Measurements from ENCODE around the gene CCDC7. TPM values are rescaled to one million over a fixed set of nuclear protein-coding genes. Genes with fewer than 3 reads are reported as not detected.
"Not testable (repeated sequence)": the region's sequence is repeated elsewhere in the genome, so short reads cannot be mapped to it uniquely, and the experiment has no call there.

CCDC7 gene
- total and polyA plus RNA-seq, 7 experiments from 2014 or later = 7.7 to 98.7 (median 62.9) TPM

- H3K27me3 ChIP-seq (ENCODE audit: control insufficient read depth in 2 of 2, insufficient read depth in 2 of 2, low read length in 2 of 2) = no peaks in the 10 kb centered on the region
- Mint-ChIP-seq H3K27me3 (no peaks in the 10 kb centered on the region), H3K9me3 (peaks cover 0 to 4% (median 0%) of the 10 kb centered on the region in 11 donors), H3K4me1 (peaks cover 20 to 80% (median 71%) of the 10 kb centered on the region in 7 donors), H3K4me3 (peak overlapping the region in 3 of 10 donors; percentile 12 to 73 (median 35)), H3K27ac (no peak overlapping the region), H3K36me3 (peaks cover 9 to 34% (median 31%) of the 10 kb centered on the region in 5 donors)
- no peaks in the 10 kb centered on the region for H3K9me3 ChIP-seq (ENCODE audit: control insufficient read depth in 2 of 3, low read length in 3 of 3)
- no peak overlapping the region for H3K4me3 ChIP-seq (ENCODE audit: low read length)
- no peak for ATAC-seq
- H3K36me3 ChIP-seq (ENCODE audit: control insufficient read depth in 2 of 3, insufficient read depth in 3 of 3, low read length in 3 of 3) = no peaks in the 10 kb centered on the region
- no peak for DNase-seq
- no peak overlapping the region for H3K27ac ChIP-seq (ENCODE audit: low read depth, low read length)
- H3K4me1 ChIP-seq (ENCODE audit: control insufficient read depth in 2 of 2, insufficient read depth in 2 of 2, low read length in 2 of 2) = peaks cover 31 to 35% of the 10 kb centered on the region in 2 donors
- intact Hi-C loops (cut with micrococcal nuclease) = no loop called here
- ChIA-PET POLR2A (interaction anchor here (2.2 to 5.0 kb wide), 2 partner anchors 16 to 82 kb away, joined by 8 to 26 read pairs; partner anchors contain the start of gene CCDC7), CTCF (interaction anchor here (1.2 kb wide), 1 partner anchor 694 kb away, joined by 3 read pairs; no protein-coding TSS in a partner anchor)
Observed at GRCh38 chr10:32461203-32461602, 15.3 kb downstream of the CCDC7 start.

GRCh38 chr10:32471232-32471631 lies 25.3 kb downstream of the CCDC7 start:
- no peak overlapping the region for H3K27ac ChIP-seq (ENCODE audit: low read depth, low read length)
- no peak overlapping the region for H3K4me3 ChIP-seq (ENCODE audit: low read length)
- DNase-seq (no peak), ATAC-seq (no peak)
- Mint-ChIP-seq H3K4me1 (peaks cover 0 to 32% (median 13%) of the 10 kb centered on the region in 7 donors), H3K4me3 (no peak overlapping the region), H3K9me3 (peaks cover 0 to 5% (median 0%) of the 10 kb centered on the region in 11 donors), H3K36me3 (peaks cover 7 to 69% (median 64%) of the 10 kb centered on the region in 5 donors), H3K27ac (no peak overlapping the region), H3K27me3 (no peaks in the 10 kb centered on the region)
- CTCF ChIA-PET = interaction anchor here (0.7 kb wide), 1 partner anchor 10 kb away, joined by 3 read pairs; no protein-coding TSS in a partner anchor
- H3K9me3 ChIP-seq (ENCODE audit: control insufficient read depth in 2 of 3, low read length in 3 of 3) = no peaks in the 10 kb centered on the region
- intact Hi-C loops (cut with micrococcal nuclease) = no loop called here
- no peaks in the 10 kb centered on the region for H3K4me1 ChIP-seq (ENCODE audit: control insufficient read depth in 2 of 2, insufficient read depth in 2 of 2, low read length in 2 of 2)
- POLR2A ChIA-PET = interaction anchor here (1.3 kb wide), 1 partner anchor 26 kb away, joined by 6 read pairs; the partner anchor contains the start of gene CCDC7
- no peaks in the 10 kb centered on the region for H3K27me3 ChIP-seq (ENCODE audit: control insufficient read depth in 2 of 2, insufficient read depth in 2 of 2, low read length in 2 of 2)
- peaks cover 0 to 13% (median 8%) of the 10 kb centered on the region in 3 experiments for H3K36me3 ChIP-seq (ENCODE audit: control insufficient read depth in 2 of 3, insufficient read depth in 3 of 3, low read length in 3 of 3)

- H3K9me3 Mint-ChIP-seq = peaks cover 4 to 30% (median 15%) of the 10 kb centered on the region in 11 donors
- peaks cover 0 to 17% (median 5%) of the 10 kb centered on the region in 3 experiments for H3K36me3 ChIP-seq (ENCODE audit: control insufficient read depth in 2 of 3, insufficient read depth in 3 of 3, low read length in 3 of 3)
Observed at GRCh38 chr10:32477499-32477898, 31.6 kb downstream of the CCDC7 start.

GRCh38 chr10:32481606-32482005 lies 35.7 kb downstream of the CCDC7 start:
- peaks cover 0 to 22% (median 8%) of the 10 kb centered on the region in 7 donors for H3K4me1 Mint-ChIP-seq
- ATAC-seq (no peak), DNase-seq (no peak)
- H3K9me3 Mint-ChIP-seq = peaks cover 8 to 54% (median 26%) of the 10 kb centered on the region in 11 donors
- no peak overlapping the region for H3K4me3 Mint-ChIP-seq
- POLR2A ChIA-PET = interaction anchor here (0.6 to 1.0 kb wide), 2 partner anchors 22 to 1385 kb away, joined by 3 to 7 read pairs; no protein-coding TSS in a partner anchor
- H3K36me3 Mint-ChIP-seq = peaks cover 32 to 86% (median 74%) of the 10 kb centered on the region in 5 donors
- H3K27me3 Mint-ChIP-seq = no peaks in the 10 kb centered on the region
- no peak overlapping the region for H3K27ac Mint-ChIP-seq
- no peak overlapping the region for H3K4me3 ChIP-seq (ENCODE audit: low read length)
- H3K36me3 ChIP-seq (ENCODE audit: control insufficient read depth in 2 of 3, insufficient read depth in 3 of 3, low read length in 3 of 3) = peaks cover 0 to 9% (median 5%) of the 10 kb centered on the region in 3 experiments
- no peak overlapping the region for H3K27ac ChIP-seq (ENCODE audit: low read depth, low read length)
- CTCF ChIA-PET = no interaction called here
- H3K9me3 ChIP-seq (ENCODE audit: control insufficient read depth in 2 of 3, low read length in 3 of 3) = peaks cover 0 to 9% (median 0%) of the 10 kb centered on the region in 3 experiments
- no peaks in the 10 kb centered on the region for H3K27me3 ChIP-seq (ENCODE audit: control insufficient read depth in 2 of 2, insufficient read depth in 2 of 2, low read length in 2 of 2)
- intact Hi-C loops (cut with micrococcal nuclease) = no loop called here
- no peaks in the 10 kb centered on the region for H3K4me1 ChIP-seq (ENCODE audit: control insufficient read depth in 2 of 2, insufficient read depth in 2 of 2, low read length in 2 of 2)

More at GRCh38 chr10:32477499-32477898, 31.6 kb downstream of the CCDC7 start:
- no peaks in the 10 kb centered on the region for H3K27me3 ChIP-seq (ENCODE audit: control insufficient read depth in 2 of 2, insufficient read depth in 2 of 2, low read length in 2 of 2)
- ChIA-PET POLR2A (no interaction called here), CTCF (no interaction called here)
- Mint-ChIP-seq H3K4me1 (peaks cover 0 to 16% (median 3%) of the 10 kb centered on the region in 7 donors), H3K4me3 (no peak overlapping the region), H3K27ac (no peak overlapping the region), H3K27me3 (no peaks in the 10 kb centered on the region), H3K36me3 (peaks cover 29 to 84% (median 74%) of the 10 kb centered on the region in 5 donors)
- ATAC-seq (no peak), DNase-seq (no peak)
- intact Hi-C loops (cut with micrococcal nuclease) = no loop called here
- no peaks in the 10 kb centered on the region for H3K4me1 ChIP-seq (ENCODE audit: control insufficient read depth in 2 of 2, insufficient read depth in 2 of 2, low read length in 2 of 2)
- peaks cover 0 to 9% (median 0%) of the 10 kb centered on the region in 3 experiments for H3K9me3 ChIP-seq (ENCODE audit: control insufficient read depth in 2 of 3, low read length in 3 of 3)
- H3K4me3 ChIP-seq (ENCODE audit: low read length) = no peak overlapping the region
- no peak overlapping the region for H3K27ac ChIP-seq (ENCODE audit: low read depth, low read length)

- Mint-ChIP-seq H3K9me3 (peaks cover 8 to 61% (median 29%) of the 10 kb centered on the region in 11 donors), H3K36me3 (peaks cover 37 to 86% (median 70%) of the 10 kb centered on the region in 5 donors), H3K4me1 (peaks cover 0 to 25% (median 8%) of the 10 kb centered on the region in 7 donors)
- POLR2A ChIA-PET; H3K27me3 ChIP-seq (ENCODE audit: control insufficient read depth in 2 of 2, insufficient read depth in 2 of 2, low read length in 2 of 2); H3K36me3 ChIP-seq (ENCODE audit: control insufficient read depth in 2 of 3, insufficient read depth in 3 of 3, low read length in 3 of 3); H3K4me3 Mint-ChIP-seq; DNase-seq; H3K4me3 ChIP-seq (ENCODE audit: low read length); H3K27ac Mint-ChIP-seq; ATAC-seq; CTCF ChIA-PET; H3K27ac ChIP-seq (ENCODE audit: low read depth, low read length); H3K4me1 ChIP-seq (ENCODE audit: control insufficient read depth in 2 of 2, insufficient read depth in 2 of 2, low read length in 2 of 2); intact Hi-C loops (cut with micrococcal nuclease); H3K9me3 ChIP-seq (ENCODE audit: control insufficient read depth in 2 of 3, low read length in 3 of 3); H3K27me3 Mint-ChIP-seq: not testable (repeated sequence)
Observed at GRCh38 chr10:32483019-32483502, 37.1 kb downstream of the CCDC7 start.

GRCh38 chr10:32488038-32488437 lies 42.1 kb downstream of the CCDC7 start:
- CTCF ChIA-PET; H3K27ac Mint-ChIP-seq; H3K27me3 Mint-ChIP-seq; H3K4me3 ChIP-seq (ENCODE audit: low read length); H3K27me3 ChIP-seq (ENCODE audit: control insufficient read depth in 2 of 2, insufficient read depth in 2 of 2, low read length in 2 of 2); ATAC-seq; H3K9me3 ChIP-seq (ENCODE audit: control insufficient read depth in 2 of 3, low read length in 3 of 3); H3K27ac ChIP-seq (ENCODE audit: low read depth, low read length); H3K4me1 ChIP-seq (ENCODE audit: control insufficient read depth in 2 of 2, insufficient read depth in 2 of 2, low read length in 2 of 2); H3K4me3 Mint-ChIP-seq; DNase-seq; intact Hi-C loops (cut with micrococcal nuclease): not testable (repeated sequence)
- peaks cover 29 to 89% (median 67%) of the 10 kb centered on the region in 5 donors for H3K36me3 Mint-ChIP-seq
- H3K9me3 Mint-ChIP-seq = peaks cover 6 to 39% (median 25%) of the 10 kb centered on the region in 11 donors
- H3K4me1 Mint-ChIP-seq = peaks cover 3 to 43% (median 30%) of the 10 kb centered on the region in 7 donors
- POLR2A ChIA-PET = interaction anchor here (1.1 kb wide), 1 partner anchor 42 kb away, joined by 3 read pairs; the partner anchor contains the start of gene CCDC7
- H3K36me3 ChIP-seq (ENCODE audit: control insufficient read depth in 2 of 3, insufficient read depth in 3 of 3, low read length in 3 of 3) = peaks cover 0 to 10% (median 2%) of the 10 kb centered on the region in 3 experiments
